Suprapubic skin (tissue), 4 donors: ENCODE data around the gene CARM1.

Experiments
- CTCF ChIP-seq, 2 donors: fragments of 200-600 bp in 1 of 2; fragments of 450-650 bp in 1 of 2; sonication (generic) in 1 of 2; IDR thresholded peaks; one replicate each; pipeline ENCODE4 v1.5.1; 2016 to 2019; ENCODE audit warnings: antibody characterized with exemption in 2 of 2, mild to moderate bottlenecking in 1 of 2, moderate library complexity in 1 of 2
- EP300 ChIP-seq: sonication (generic); formaldehyde crosslinking; IDR thresholded peaks from one replicate; pipeline ENCODE4 v1.6.1; 2017; ENCODE audit warnings: antibody characterized with exemption
- POLR2A ChIP-seq, 2 donors: fragments of 450-650 bp; IDR thresholded peaks; one replicate each; pipeline ENCODE4 v1.6.1; 2017; ENCODE audit warnings: antibody characterized with exemption in 2 of 2, mild to moderate bottlenecking in 2 of 2, moderate library complexity in 2 of 2
- POLR2AphosphoS5 ChIP-seq, 3 donors: sonication (generic); formaldehyde crosslinking; IDR thresholded peaks; one replicate each; pipeline ENCODE4 v1.6.1; 2017; ENCODE audit warnings: antibody characterized with exemption in 3 of 3

GRCh38 chr19:10832939-10833296 is 38.4 kb upstream of the CARM1 start:
- TF ChIP-seq CTCF (IDR thresholded peaks at IDR 0.05): no peak
- TF ChIP-seq EP300: no peak
- TF ChIP-seq POLR2A (IDR thresholded peaks at IDR 0.05): no peak
- TF ChIP-seq POLR2AphosphoS5 (IDR thresholded peaks at IDR 0.05): no peak
